ENCODE data around the gene TOMM20.
"Not testable (repeated sequence)": the region's sequence is repeated elsewhere in the genome, so short reads cannot be mapped to it uniquely, and the experiment has no call there.

TOMM20 gene

DNA sequence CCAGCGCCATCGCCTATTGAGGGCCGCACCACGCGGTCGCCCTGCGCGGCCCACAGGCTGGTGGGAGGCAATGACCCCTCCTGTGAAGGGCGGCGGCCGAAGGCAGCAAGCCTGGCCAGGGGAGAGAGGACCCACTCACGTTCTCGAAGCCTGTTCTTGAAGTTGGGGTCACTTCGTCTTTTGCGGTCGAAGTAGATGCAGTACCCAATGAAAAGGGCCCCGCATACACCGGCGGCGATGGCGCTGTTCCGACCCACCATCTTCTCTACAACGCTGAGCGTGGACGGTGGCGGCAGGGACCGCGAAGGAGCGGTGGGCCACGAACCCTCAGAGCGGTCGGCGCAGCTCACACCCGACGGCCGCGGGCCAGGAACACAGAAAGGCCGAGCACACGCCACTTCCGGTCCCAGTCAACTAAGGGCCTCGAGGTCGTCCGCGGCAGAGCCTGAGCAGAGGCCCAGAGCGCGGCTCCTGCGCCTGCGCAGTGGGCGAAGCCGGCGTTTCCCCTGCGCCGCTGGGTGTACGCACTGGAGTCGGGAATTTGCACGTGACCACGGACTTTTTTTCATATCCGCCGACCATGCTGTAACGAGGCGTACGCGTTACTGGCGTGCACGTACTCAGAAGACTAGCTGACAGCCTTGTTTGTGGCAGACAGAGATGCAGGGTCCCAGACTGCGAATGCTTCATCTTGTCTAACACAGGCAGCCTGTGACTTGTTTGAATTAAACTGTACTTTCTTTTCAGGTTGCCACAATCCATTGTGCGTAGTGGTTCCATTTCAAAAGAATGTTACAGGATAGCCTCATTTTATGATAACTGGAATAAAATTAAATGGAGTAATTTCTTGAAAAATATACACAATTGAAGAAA is at the start of gene TOMM20:
Gene TOMM20, minus strand, starts transcription at position 382 of the 873 bp plus-strand sequence. Its CDS starts 122 bp downstream, at position 260.
- peak; percentile 91 to 92 for DNase-seq (ENCODE audit: extremely low read depth in 1 of 2, low read depth in 1 of 2)

DNA sequence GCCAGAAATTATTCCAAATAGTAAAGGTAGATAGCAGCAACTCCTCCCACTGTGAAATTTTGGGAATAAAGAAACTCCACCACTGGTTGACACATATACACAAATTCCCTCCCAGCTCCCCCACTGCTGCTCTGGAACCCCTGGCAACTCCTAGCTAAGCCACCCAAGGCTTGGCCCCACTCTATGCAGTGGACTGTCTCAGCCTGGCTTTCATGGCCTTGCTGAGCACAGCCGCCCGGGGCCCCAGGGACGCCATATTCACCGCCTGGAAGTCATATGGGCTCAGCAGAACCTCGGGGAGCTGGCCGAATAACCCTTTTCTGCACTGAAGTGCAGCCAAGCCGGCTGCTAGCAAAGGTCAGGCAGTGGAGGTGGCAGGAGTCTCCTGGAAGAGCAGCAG is 47.8 kb upstream of the TOMM20 start:
- no peak for DNase-seq (ENCODE audit: extremely low read depth in 1 of 2, low read depth in 1 of 2)

DNA sequence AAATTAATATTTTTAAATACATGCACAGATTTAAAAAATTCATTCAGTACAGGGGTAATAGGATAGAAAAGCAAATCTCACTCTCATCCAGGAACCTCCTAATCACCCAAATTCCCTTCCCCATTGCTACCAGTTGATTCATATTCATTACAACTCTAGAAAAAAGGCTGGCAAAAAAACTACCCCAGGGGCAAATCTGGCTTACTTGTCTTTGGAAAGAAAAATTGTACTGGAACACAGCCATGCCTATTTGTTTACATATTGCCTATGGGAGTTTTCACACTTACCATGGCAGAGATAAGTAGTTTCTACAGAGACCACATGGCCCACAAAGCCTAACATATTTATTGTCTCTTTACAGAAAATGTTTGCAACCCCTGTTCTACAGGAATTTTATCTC is 41.3 kb upstream of the TOMM20 start:
- DNase-seq (ENCODE audit: extremely low read depth in 1 of 2, low read depth in 1 of 2): no peak

DNA sequence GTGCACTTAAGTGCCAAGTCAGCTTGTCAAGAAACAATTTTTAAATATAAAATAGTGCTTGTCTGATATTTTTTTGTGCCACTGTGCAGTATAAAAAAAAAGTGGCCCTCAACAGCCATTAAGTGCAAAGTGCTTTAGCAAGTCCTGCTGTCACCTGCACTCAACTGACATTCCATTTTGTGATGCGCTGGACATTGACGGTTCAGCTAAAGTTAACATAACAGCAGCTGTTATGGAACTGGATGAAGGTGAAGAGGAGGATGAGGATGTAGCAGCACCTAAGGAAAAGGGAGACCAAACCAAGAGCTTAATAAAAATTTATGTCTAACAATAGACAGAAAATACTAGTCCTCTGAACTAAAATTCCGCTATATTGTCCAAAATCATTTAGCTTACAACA is 39.7 kb upstream of the TOMM20 start:
- DNase-seq (ENCODE audit: extremely low read depth in 1 of 2, low read depth in 1 of 2): no peak

DNA sequence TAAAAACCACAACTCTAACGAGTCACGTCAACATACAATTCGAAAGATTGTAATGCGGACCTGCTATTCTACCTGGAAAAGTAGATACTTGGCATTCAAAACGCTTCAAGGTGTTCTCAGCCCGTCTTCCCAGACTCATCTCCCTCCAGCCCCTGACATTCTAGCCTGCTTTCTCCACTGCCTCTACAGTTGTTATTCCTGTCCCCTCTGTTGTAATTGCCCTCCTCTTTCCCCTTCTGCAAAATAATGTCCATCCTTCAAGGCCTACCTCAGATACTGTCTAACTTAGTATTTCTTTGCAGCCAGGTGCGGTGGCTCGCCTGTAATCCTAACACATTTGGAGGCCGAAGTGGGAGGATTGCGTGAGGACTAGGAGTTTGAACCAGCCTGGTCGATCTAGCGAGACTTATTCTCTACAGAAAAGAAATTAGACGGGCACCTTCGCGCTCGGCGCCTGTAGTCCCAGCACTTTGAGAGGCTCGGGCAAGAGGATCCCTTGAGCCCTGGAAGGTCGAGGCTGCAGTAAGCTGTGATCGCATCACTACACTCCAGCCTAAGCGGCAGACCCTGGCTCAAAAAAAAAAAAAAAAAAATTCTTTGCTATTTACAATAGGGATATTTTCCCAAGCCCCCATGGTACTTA is 33.2 kb upstream of the TOMM20 start:
- DNase-seq (ENCODE audit: extremely low read depth in 1 of 2, low read depth in 1 of 2): no peak

DNA sequence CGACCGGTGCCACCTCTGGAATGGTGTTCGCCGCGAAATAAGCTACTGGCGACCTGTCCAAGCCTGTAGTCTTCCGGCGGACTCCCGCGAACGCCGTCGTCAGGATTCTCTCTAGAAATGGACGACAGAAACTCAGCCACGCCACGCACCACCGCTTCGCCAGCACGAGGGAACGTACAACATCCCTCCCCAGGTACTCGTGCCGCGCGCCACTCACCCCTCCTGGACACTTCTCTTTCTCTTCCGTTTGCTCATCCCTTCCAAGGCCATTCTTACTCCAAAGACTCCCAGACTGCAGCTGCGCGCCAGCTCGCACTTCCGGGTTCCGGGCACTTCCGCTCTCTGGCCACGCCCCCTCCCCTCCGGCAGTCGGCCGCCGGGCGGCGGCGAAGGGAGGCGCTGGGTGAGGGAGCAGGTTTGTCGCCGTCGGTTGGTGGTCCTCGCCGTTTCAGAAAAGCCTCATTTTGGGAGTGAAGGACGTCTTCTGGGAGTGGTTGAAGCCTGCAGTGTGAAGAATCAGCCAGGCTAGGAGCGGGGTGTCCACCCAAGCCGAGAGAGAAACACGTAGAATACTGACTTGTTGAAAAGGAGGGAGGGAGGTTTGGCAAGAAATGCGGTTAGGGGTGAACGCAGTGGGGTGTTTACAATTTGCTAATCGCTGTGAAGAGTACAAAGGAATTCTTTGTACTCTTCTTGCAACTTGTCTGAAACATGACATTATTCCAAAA is 32.5 kb upstream of the TOMM20 start, which contains the start of gene RBM34:
Gene RBM34, minus strand, starts transcription at position 294 of the 728 bp plus-strand sequence. Its CDS starts 24 bp downstream, at position 270.
- DNase-seq (ENCODE audit: extremely low read depth in 1 of 2, low read depth in 1 of 2): peak; percentile 81 to 88

DNA sequence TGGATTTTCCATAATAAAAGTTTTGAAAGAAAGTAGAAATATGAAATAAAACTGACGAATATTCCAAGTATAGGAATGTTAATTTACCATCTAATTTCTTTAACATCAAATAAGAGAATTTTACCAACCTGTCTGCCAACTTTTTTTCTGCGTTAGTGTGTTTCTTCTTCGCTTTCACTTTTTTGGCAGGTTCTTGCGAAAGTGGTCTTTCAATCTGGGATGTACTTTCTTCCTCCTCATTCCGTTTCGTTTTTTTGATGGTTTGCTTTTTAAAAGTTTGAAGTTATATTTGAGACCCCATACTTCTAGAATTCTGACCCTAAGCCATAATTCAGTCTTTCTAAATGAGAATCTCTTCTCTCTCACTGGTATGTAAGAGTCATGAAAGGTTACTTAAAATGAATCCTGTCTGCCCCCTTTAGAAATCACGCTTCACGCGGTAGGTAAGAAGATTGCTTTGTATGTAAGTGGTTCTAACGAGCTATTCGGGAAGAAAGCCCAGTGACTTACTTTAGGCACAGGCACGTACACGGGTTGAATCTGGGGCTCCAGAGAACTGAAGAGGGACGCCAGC is 31.8 kb upstream of the TOMM20 start:
- no peak for DNase-seq (ENCODE audit: extremely low read depth in 1 of 2, low read depth in 1 of 2)

DNA sequence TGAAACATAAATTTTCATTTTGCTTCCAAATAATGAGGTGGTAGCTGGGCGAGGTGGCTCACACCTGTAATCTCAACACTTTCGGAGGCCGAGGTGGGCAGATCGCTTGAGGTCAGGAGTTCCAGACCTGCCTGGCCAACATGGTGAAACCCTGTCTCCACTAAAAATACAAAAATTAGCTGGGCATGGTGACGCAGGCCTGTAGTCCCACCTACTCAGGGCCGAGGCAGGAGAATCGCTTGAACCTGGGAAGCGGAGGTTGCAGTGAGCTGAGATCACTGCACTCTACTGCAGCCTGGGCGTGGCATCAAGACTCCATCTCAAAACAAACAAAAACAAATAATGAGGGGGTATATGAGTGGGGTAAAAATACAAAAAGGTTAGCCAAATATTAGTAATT is 31.3 kb upstream of the TOMM20 start:
- not testable (repeated sequence) for DNase-seq (ENCODE audit: extremely low read depth in 1 of 2, low read depth in 1 of 2)

DNA sequence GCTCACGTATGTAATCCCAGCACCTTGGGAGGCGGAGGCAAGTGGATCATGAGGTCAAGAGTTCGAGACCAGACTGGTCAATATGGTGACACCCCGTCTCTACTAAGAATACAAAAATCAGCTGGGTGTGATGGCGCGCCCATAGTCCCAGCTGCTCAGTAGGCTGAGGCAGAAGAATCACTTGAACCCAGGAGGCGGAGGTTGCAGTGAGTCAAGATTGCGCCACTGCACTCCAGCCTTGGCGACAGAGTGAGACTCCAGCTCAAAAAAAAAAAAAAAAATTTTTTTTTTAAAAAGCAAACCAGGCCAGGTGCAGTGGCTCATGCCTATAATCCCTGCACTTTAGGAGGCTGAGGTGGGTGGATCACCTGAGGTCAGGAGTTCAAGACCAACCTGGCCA is 30.6 kb upstream of the TOMM20 start:
- DNase-seq (ENCODE audit: extremely low read depth in 1 of 2, low read depth in 1 of 2): not testable (repeated sequence)

DNA sequence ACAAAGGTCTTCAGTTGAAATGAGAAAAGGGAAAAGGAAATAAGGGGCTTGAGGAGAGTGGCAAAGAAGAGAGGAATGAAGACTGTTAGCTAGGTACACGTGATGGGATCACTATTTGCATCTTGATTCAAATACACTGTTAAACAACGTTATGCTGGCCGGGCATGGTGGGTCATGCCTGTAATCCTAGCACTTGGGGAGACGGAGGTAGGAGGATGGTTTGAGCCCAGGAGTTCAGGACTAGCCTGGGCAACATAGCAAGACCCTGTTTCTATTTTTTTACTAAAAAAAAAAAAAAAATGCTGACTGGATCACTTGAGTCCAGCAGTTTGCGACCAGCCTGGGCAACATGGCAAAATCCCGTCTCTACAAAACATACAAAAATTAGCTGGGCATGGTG is 30.0 kb upstream of the TOMM20 start:
- no peak for DNase-seq (ENCODE audit: extremely low read depth in 1 of 2, low read depth in 1 of 2)

DNA sequence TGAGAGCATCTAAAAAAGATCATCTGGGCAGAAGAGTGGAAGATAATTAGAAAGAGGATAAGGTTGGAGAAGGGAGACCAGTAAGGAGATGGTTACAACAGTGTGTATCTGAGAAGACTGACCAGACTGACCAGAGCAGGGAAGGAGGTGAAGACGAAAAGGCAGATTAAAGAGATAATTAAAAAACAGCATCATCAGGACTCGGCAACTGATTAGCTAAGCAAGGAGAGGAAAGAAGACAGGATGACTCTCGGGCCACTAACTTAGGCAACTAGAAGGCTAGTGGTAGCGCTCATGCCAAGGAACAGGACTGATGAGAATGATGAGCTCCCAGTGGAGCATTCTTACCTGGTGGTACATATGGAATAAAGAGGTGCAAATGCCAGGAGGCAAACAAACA is 28.5 kb upstream of the TOMM20 start:
- no peak for DNase-seq (ENCODE audit: extremely low read depth in 1 of 2, low read depth in 1 of 2)

DNA sequence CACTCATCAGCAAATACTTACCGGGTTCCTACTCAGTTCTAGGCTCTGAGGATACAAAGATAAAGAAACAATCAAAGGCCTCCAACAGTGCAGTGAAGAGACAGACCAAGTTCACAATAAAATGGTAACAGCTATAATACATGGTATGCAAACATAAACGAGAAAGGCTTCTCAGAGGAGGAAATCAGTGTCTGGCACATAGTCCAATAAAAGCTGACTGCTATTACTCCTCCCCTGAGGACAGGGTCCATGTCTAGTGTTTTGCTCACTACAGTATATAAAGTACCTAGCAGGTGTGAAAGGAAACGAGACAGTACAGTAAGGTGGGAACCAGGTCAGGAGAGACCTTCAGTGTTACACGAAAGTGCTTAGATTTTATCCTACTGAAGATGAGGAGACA is 28.1 kb upstream of the TOMM20 start:
- DNase-seq (ENCODE audit: extremely low read depth in 1 of 2, low read depth in 1 of 2): no peak

DNA sequence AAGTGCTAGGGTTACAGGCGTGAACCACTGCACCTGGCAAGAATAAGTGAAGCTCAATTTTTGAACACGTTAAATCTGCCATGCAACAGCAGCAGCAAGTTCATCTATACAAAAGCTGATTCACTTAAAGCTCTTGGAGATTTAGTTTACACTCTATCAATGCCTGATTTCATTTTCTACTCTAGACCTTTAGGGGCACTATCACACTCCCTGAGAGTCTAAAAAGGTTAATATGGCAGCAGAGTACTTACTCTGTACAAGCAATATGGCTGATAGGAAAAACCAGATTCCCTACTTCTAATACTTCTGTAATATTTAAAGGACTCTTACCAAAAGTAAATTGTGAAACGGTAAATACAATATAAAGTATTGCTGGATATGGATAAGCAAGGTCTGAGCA is 27.6 kb upstream of the TOMM20 start:
- no peak for DNase-seq (ENCODE audit: extremely low read depth in 1 of 2, low read depth in 1 of 2)

DNA sequence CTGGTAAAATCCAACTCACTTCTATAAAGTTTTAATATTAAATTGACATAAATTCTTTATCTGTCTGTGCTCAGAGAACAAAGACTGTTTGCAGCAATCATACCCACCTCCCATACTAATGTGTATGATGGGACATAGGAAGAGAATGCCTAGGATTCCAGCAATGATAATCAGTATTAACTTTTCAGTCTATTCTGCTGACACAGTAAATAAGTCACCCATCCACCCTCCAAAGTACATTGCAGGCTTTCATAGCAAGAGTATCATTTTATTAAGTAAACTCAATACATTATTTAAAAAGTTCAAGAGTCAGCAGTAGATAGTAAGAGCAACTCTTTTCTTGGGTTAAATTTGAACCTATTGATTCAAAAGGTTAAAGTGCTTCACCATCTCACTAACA is 23.6 kb upstream of the TOMM20 start:
- no peak for DNase-seq (ENCODE audit: extremely low read depth in 1 of 2, low read depth in 1 of 2)

DNA sequence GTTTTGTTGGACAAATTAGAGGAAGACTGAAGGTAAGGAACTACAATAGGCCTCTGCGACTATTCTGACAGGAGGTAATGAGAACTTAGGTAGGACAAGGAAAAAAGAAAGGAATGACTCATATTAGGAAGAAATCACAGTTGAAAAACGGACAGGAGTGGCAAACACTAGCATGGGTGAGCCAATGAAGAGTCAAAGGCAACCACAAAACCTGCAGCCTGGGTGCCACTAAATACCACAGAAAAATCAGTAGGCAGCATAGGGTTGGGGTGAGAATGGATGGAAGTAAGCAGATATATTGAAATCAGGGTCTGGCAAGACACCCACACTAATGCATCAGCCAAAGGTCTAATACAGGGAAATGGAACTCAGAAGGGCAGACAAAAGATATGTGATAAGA is 22.4 kb upstream of the TOMM20 start:
- no peak for DNase-seq (ENCODE audit: extremely low read depth in 1 of 2, low read depth in 1 of 2)

DNA sequence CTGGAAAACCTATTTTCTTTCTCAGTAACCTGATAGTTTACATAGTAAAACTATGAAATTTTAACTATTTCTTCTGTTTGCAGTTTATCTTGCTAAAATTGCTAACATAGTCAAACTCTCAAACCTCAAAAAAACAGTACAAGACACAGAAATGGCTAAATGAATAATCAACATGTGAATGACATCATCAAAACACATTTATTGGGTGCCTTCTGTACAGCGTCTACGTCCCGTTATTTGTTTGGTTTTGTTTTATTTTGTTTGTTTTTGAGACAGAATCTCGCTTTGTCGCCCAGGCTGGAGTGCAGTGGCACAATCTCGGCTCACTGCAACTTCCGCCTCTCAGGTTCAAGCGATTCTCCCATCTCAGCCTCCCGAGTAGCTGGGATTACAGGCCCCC is 21.2 kb upstream of the TOMM20 start:
- DNase-seq (ENCODE audit: extremely low read depth in 1 of 2, low read depth in 1 of 2): no peak

DNA sequence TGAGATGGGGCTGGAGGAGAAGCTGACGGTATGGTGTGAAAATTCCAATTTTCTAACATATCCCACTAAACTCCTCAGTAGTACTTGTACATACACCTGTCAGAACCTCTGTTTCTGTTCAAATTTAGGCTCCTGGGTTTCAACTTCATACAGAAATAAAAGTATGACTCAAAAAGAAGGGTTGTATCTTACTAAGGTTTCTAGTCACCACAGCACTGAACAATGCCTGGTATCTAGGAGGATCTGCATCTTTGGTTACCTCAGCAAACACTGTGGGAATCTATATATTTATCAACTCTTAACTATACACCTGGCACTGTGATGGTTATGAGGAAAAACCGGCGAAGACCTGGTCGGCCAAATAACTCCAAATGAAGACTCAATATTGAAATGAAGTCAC is 18.6 kb upstream of the TOMM20 start:
- no peak for DNase-seq (ENCODE audit: extremely low read depth in 1 of 2, low read depth in 1 of 2)

DNA sequence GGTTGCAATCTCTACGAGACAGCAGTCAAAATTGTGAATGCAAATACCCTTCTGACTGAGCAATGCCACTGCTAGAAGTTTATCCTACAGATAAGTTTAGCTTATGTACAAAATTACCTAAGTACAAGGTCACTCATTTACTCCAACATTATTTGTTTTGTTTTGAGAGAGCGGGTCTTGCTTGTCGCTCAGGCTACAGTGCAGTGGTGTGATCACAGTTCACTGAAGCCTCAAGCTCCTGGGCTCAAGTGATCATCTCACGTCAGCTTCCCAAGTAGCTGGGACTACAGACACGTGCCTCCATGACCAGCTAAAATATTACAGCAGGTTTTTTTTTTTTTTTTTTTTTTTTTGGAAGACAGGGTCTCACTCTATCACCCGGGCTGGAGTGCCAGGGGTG is 17.0 kb upstream of the TOMM20 start:
- DNase-seq (ENCODE audit: extremely low read depth in 1 of 2, low read depth in 1 of 2): no peak

DNA sequence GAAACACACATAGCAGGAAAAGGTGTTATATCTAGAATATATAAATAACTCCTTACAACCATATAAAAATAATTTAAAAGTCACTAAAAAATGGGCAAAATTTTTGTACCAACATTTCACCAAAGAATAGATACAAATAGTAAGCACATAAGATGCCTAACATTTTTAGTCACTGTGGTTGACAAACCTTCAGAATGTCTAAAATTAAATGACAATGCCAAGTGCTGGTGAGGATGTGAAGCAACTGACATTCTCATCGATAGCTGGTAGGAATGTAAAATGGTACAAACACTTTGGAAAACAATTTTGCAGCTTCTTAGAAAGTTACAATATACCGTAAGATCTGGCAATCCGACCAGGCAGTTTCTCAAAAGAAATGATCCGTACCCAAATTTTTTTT is 14.4 kb upstream of the TOMM20 start:
- no peak for DNase-seq (ENCODE audit: extremely low read depth in 1 of 2, low read depth in 1 of 2)

DNA sequence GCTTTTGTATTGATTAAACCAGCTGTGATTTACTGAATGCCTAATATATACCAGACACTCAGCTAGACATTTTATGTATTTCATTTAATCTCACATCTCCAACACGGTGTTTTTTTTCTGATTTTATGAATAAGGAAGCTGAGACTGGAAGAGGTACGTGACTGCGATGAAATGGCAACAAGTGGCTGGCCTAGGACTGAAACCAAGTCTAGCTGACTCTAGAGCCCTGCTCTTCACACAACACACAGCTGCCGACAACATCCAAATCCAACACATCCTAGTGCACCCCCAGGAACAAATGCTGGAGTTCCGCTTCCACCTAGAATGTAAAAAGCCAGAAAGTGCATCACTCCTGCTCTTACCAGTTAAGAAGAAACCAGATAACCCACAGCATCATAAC is 10.7 kb upstream of the TOMM20 start:
- no peak for DNase-seq (ENCODE audit: extremely low read depth in 1 of 2, low read depth in 1 of 2)

DNA sequence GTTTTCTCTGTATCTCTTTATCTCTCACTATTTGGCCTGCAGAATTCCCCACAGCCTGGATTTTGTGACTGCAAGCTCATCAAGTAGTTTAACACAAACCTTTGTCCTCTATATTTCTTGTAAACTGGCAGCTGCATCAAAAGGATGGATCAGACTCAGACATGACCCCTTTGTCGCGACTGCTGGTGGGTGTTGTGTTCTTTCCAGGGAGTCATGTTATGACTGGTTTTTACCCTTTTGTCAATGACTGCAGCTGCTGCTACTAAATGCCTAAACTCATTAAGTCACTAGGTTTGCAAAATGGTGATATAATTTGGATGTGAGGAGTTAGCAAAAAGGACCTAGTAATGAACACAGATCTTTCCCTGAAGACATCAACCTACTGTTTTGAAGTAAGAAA is 10.2 kb upstream of the TOMM20 start:
- peak in 1 of 2 donors; percentile 24 for DNase-seq (ENCODE audit: extremely low read depth in 1 of 2, low read depth in 1 of 2)

Data from stimulated activated CD8-positive, alpha-beta memory T cell treated with anti-CD3 and anti-CD28 coated beads, Interleukin-7, amount 100 ng/mL, for 48 hours (primary cell).